ENCODE measurements around the gene STXBP5.

GRCh38 chr6:147204843-147205311 is 660 bp downstream of the STXBP5 start:
- TF ChIP-seq, protein P1, sequence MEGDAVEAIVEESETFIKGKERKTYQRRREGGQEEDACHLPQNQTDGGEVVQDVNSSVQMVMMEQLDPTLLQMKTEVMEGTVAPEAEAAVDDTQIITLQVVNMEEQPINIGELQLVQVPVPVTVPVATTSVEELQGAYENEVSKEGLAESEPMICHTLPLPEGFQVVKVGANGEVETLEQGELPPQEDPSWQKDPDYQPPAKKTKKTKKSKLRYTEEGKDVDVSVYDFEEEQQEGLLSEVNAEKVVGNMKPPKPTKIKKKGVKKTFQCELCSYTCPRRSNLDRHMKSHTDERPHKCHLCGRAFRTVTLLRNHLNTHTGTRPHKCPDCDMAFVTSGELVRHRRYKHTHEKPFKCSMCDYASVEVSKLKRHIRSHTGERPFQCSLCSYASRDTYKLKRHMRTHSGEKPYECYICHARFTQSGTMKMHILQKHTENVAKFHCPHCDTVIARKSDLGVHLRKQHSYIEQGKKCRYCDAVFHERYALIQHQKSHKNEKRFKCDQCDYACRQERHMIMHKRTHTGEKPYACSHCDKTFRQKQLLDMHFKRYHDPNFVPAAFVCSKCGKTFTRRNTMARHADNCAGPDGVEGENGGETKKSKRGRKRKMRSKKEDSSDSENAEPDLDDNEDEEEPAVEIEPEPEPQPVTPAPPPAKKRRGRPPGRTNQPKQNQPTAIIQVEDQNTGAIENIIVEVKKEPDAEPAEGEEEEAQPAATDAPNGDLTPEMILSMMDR (IDR thresholded peaks at IDR 0.05), result no peak
- no peak for TF ChIP-seq POLR2A (IDR thresholded peaks at IDR 0.05)

Data from esophagus squamous epithelium (tissue), 4 donors.